ENCODE results near the gene MT1B. TPM values are rescaled to one million over a fixed set of nuclear protein-coding genes. Genes with fewer than 3 reads are reported as not detected.

Gene MT1B
- total and polyA plus RNA-seq, 9 of the 15 experiments (the other 6 are each of a cell fraction or from before 2014, with no cell fraction given) = not detected

- TF ChIP-seq, protein P1, sequence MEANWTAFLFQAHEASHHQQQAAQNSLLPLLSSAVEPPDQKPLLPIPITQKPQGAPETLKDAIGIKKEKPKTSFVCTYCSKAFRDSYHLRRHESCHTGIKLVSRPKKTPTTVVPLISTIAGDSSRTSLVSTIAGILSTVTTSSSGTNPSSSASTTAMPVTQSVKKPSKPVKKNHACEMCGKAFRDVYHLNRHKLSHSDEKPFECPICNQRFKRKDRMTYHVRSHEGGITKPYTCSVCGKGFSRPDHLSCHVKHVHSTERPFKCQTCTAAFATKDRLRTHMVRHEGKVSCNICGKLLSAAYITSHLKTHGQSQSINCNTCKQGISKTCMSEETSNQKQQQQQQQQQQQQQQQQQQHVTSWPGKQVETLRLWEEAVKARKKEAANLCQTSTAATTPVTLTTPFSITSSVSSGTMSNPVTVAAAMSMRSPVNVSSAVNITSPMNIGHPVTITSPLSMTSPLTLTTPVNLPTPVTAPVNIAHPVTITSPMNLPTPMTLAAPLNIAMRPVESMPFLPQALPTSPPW (CRISPR knock-in tag; IDR thresholded peaks at IDR 0.05) = peak; percentile 51; the same call in 1 of the 2 replicates
- TF ChIP-seq KAT2B (IDR thresholded peaks at IDR 0.05; ENCODE audit: low read depth, low read length) (no peak), ZNF263 (CRISPR knock-in tag; IDR thresholded peaks at IDR 0.05; ENCODE audit: borderline replicate concordance) (no peak), POLR2B (IDR thresholded peaks at IDR 0.05; ENCODE audit: low read depth, partially characterized antibody) (peak; percentile 35), SUPT5H (IDR thresholded peaks at IDR 0.05) (peak; percentile 64), POLR2AphosphoS5 (IDR thresholded peaks at IDR 0.05; ENCODE audit: control insufficient read depth, insufficient read depth, low read depth, low read length) (peak; percentile 37; the same call in 1 of the 2 replicates), MTA3 (IDR thresholded peaks at IDR 0.05; ENCODE audit: borderline replicate concordance) (peak; percentile 88), TEAD1 (CRISPR knock-in tag; IDR thresholded peaks at IDR 0.05) (no peak), L3MBTL2 (IDR thresholded peaks at IDR 0.05) (peak; percentile 18; the same call in 1 of the 2 replicates), RCOR1 (IDR thresholded peaks at IDR 0.05; ENCODE audit: borderline replicate concordance in 1 of 2, low read depth in 2 of 2, low read length in 2 of 2) (0 out of 4 replicates have a peak, but pooled peaks of 1 of the 2 experiments have one; percentile 4), GTF2A2 (tag; IDR thresholded peaks at IDR 0.05) (peak; percentile 69; the same call in 1 of the 2 replicates), NRF1 (conservative IDR thresholded peaks at IDR 0.05 in 1 of 2, IDR thresholded peaks at IDR 0.05 in 1 of 2) (peak; percentile 59 to 64), FIP1L1 (IDR thresholded peaks at IDR 0.05; ENCODE audit: low read depth, low read length, poor library complexity, severe bottlenecking) (no peak), SMARCE1 (IDR thresholded peaks at IDR 0.05) (no peak), KDM5B (IDR thresholded peaks at IDR 0.05; ENCODE audit: insufficient replicate concordance, low read depth, low read length) (peak; percentile 85), ZNF780A (CRISPR knock-in tag; IDR thresholded peaks at IDR 0.05) (no peak), ZNF76 (CRISPR knock-in tag; IDR thresholded peaks at IDR 0.05; ENCODE audit: borderline replicate concordance) (no peak), PHF8 (IDR thresholded peaks at IDR 0.05; ENCODE audit: borderline replicate concordance, low read length) (peak; percentile 59; the same call in 1 of the 2 replicates), ZEB2 (IDR thresholded peaks at IDR 0.05) (no peak), ZNF212 (CRISPR knock-in tag; IDR thresholded peaks at IDR 0.05) (no peak), ATF1 (CRISPR knock-in tag; IDR thresholded peaks at IDR 0.05) (no peak), ATF1 (tag; IDR thresholded peaks at IDR 0.05) (0 out of 2 replicates have a peak, but pooled peaks have one; percentile 15), THRAP3 (IDR thresholded peaks at IDR 0.05; ENCODE audit: borderline replicate concordance) (no peak), TCF3 (CRISPR knock-in tag; IDR thresholded peaks at IDR 0.05) (no peak), ARNT (IDR thresholded peaks at IDR 0.05) (no peak), POLR2H (tag; IDR thresholded peaks at IDR 0.05; ENCODE audit: low read depth) (no peak; the same call in none of the 2 replicates), KLF1 (tag; IDR thresholded peaks at IDR 0.05) (no peak), ZNF134 (CRISPR knock-in tag; conservative IDR thresholded peaks at IDR 0.05) (peak; percentile 75), SMARCA4 (IDR thresholded peaks at IDR 0.05) (no peak)
- TF ChIP-seq, protein P2, sequence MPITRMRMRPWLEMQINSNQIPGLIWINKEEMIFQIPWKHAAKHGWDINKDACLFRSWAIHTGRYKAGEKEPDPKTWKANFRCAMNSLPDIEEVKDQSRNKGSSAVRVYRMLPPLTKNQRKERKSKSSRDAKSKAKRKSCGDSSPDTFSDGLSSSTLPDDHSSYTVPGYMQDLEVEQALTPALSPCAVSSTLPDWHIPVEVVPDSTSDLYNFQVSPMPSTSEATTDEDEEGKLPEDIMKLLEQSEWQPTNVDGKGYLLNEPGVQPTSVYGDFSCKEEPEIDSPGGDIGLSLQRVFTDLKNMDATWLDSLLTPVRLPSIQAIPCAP (CRISPR knock-in tag; IDR thresholded peaks at IDR 0.05; ENCODE audit: borderline replicate concordance) = no peak
Measured at GRCh38 chr16:56681939-56682702, 30.4 kb downstream of the MT1B start, which contains the start of gene MT1X (continued).
